ENCODE measurements around the gene SUV39H1. TPM values are rescaled to one million over a fixed set of nuclear protein-coding genes. Genes with fewer than 3 reads are reported as not detected.
A peak's percentile ranks its signal among the peaks of the same experiment; 100 is the strongest.

Gene SUV39H1
- total and polyA plus RNA-seq, 9 of the 15 experiments (the other 6 are each of a cell fraction or from before 2014, with no cell fraction given) = 4.7 to 34.7 (median 17.9) TPM

- TF ChIP-seq ZBTB40 (IDR thresholded peaks at IDR 0.05) (no peak), ZBTB40 (CRISPR knock-in tag; IDR thresholded peaks at IDR 0.05) (no peak), MEF2A (IDR thresholded peaks at IDR 0.05; ENCODE audit: control insufficient read depth, low read depth, low read length) (no peak), E2F5 (CRISPR knock-in tag; IDR thresholded peaks at IDR 0.05) (no peak), ZNF124 (CRISPR knock-in tag; IDR thresholded peaks at IDR 0.05) (no peak), SNIP1 (IDR thresholded peaks at IDR 0.05; ENCODE audit: low read depth) (no peak), ETV6 (IDR thresholded peaks at IDR 0.05; ENCODE audit: borderline replicate concordance in 1 of 2, low read depth in 2 of 2, low read length in 1 of 2) (no peak), ETV6 (CRISPR knock-in tag; IDR thresholded peaks at IDR 0.05; ENCODE audit: borderline replicate concordance) (no peak), ZNF232 (CRISPR knock-in tag; IDR thresholded peaks at IDR 0.05) (no peak), CEBPZ (IDR thresholded peaks at IDR 0.05; ENCODE audit: borderline replicate concordance, low read depth, low read length) (no peak), GATA2 (CRISPR knock-in tag; IDR thresholded peaks at IDR 0.05) (peak; percentile 24; the same call in 1 of the 2 replicates), XRCC3 (IDR thresholded peaks at IDR 0.05) (no peak), HDAC2 (IDR thresholded peaks at IDR 0.05) (no peak), JUND (IDR thresholded peaks at IDR 0.05; ENCODE audit: borderline replicate concordance, low read depth, low read length) (no peak), JUND (tag; IDR thresholded peaks at IDR 0.05; ENCODE audit: borderline replicate concordance, low read depth, low read length) (peak; percentile 33; the same call in 1 of the 3 replicates)
Measured at GRCh38 chrX:48702032-48702431, 5.5 kb downstream of the SUV39H1 start (continued).

Measured in K562 (cell line).